Neural cell (in vitro differentiated cells): Measurements from ENCODE around the gene RPUSD1. TPM values are rescaled to one million over a fixed set of nuclear protein-coding genes. Genes with fewer than 3 reads are reported as not detected.
"Not testable (repeated sequence)": the region's sequence is repeated elsewhere in the genome, so short reads cannot be mapped to it uniquely, and the experiment has no call there.

Experiments used
- H2AFZ ChIP-seq: fragments of 200-600, 300-800 bp; sonication (generic), shearing (Covaris generic); 2 replicates; pipeline ENCODE4 v1.6.0; 2014; ENCODE audit warnings: low read depth, mild to moderate bottlenecking, antibody characterized with exemption, low read length, moderate library complexity
- H3F3A ChIP-seq: fragments of 200-600 bp; shearing (Covaris generic); 2 replicates; pipeline ENCODE4 v1.6.1; 2016; ENCODE audit warnings: mild to moderate bottlenecking, moderate library complexity, mixed read lengths, antibody characterized with exemption, low read length; ENCODE audit not compliant: insufficient read depth, poor library complexity, severe bottlenecking
- H3K27ac ChIP-seq: fragments of 200-600, 300-800 bp; sonication (generic), shearing (Covaris generic); 2 replicates; pipeline ENCODE4 v1.5.1; 2014; ENCODE audit warnings: mild to moderate bottlenecking, low read length, moderate library complexity
- H3K27me3 ChIP-seq: fragments of 300-800, 200-600 bp; sonication (generic), shearing (Covaris generic); 2 replicates; pipeline ENCODE4 v1.6.0; 2014; ENCODE audit warnings: mild to moderate bottlenecking, low read depth, low read length, moderate library complexity; ENCODE audit not compliant: insufficient read depth
- H3K36me3 ChIP-seq: fragments of 300-800, 200-600 bp; sonication (generic), shearing (Covaris generic); 2 replicates; pipeline ENCODE4 v1.5.1; 2014; ENCODE audit warnings: mild to moderate bottlenecking, antibody characterized with exemption, low read length, moderate library complexity; ENCODE audit not compliant: insufficient read depth
- H3K4me2 ChIP-seq: fragments of 300-800, 200-600 bp; sonication (generic), shearing (Covaris generic); 2 replicates; pipeline ENCODE4 v1.6.0; 2014; ENCODE audit warnings: mild to moderate bottlenecking, low read length
- H3K4me3 ChIP-seq: fragments of 300-800, 200-600 bp; sonication (generic), shearing (Covaris generic); 2 replicates; pipeline ENCODE4 v1.5.1; 2014; ENCODE audit warnings: mild to moderate bottlenecking, low read length, moderate library complexity
- H3K79me2 ChIP-seq: fragments of 200-600 bp; shearing (Covaris generic); replicated peaks from 2 replicates; pipeline ENCODE4 v1.6.0; 2014; ENCODE audit warnings: mild to moderate bottlenecking, low read length, moderate library complexity; ENCODE audit not compliant: insufficient read depth
- H3K9ac ChIP-seq: fragments of 300-800, 200-600 bp; sonication (generic), shearing (Covaris generic); 2 replicates; pipeline ENCODE4 v1.6.1; 2016; ENCODE audit warnings: mild to moderate bottlenecking, low read length, mixed read lengths
- H3K9me2 ChIP-seq: fragments of 200-600 bp; shearing (Covaris generic); 2 replicates; pipeline ENCODE4 v1.6.1; 2016; ENCODE audit warnings: mild to moderate bottlenecking, low read length, mixed read lengths; ENCODE audit not compliant: insufficient read depth
- H3K9me3 ChIP-seq: fragments of 200-600, 300-800 bp; sonication (generic), shearing (Covaris generic); 2 replicates; pipeline ENCODE4 v1.6.1; 2016; ENCODE audit warnings: mild to moderate bottlenecking, mixed run types, low read length, moderate library complexity, mixed read lengths
- H4K20me1 ChIP-seq: fragments of 200-600 bp; shearing (Covaris generic); 2 replicates; pipeline ENCODE4 v1.6.1; 2016; ENCODE audit warnings: mild to moderate bottlenecking, mixed run types; ENCODE audit not compliant: insufficient read depth
- EZH2 ChIP-seq: fragments of 200-600, 300-800 bp; shearing (Covaris generic), sonication (generic); IDR thresholded peaks from 2 replicates; pipeline ENCODE4 v1.6.1; 2014; ENCODE audit warnings: antibody characterized with exemption, low read length, borderline replicate concordance, mild to moderate bottlenecking; ENCODE audit not compliant: insufficient read depth, poor library complexity, severe bottlenecking
- MXI1 ChIP-seq: fragments of 450-650 bp; conservative IDR thresholded peaks from 2 replicates; pipeline ENCODE4 v1.6.1; 2014; ENCODE audit warnings: antibody characterized with exemption, mild to moderate bottlenecking; ENCODE audit not compliant: poor library complexity, severe bottlenecking
- RAD21 ChIP-seq: fragments of 450-650 bp; conservative IDR thresholded peaks from 2 replicates; pipeline ENCODE4 v1.6.1; 2014; ENCODE audit warnings: antibody characterized with exemption, mild to moderate bottlenecking, moderate library complexity
- REST ChIP-seq: IDR thresholded peaks from 2 replicates; pipeline ENCODE4 v1.6.1; 2012; ENCODE audit warnings: borderline replicate concordance
- SMC3 ChIP-seq: fragments of 450-650 bp; conservative IDR thresholded peaks from 2 replicates; pipeline ENCODE4 v1.6.1; 2014; ENCODE audit warnings: antibody characterized with exemption, mild to moderate bottlenecking, moderate library complexity; ENCODE audit not compliant: poor library complexity
- polyA plus RNA-seq: library from polyadenylated mRNA; depleted of rRNA; stranded (reverse); fragments of >200 nt; gene quantifications from 2 replicates; pipeline ENCODE4 v1.2.3, GENCODE V29; 2014

RPUSD1 gene
- polyA plus RNA-seq, 1 donor from 2014 or later = 42.4 TPM

- Histone ChIP-seq H3K9me3 (peaks cover 4% of the 10 kb centered on the region), H3K9ac (no peak overlapping the region), H3F3A (no peaks in the 10 kb centered on the region), H3K27ac (no peak overlapping the region), H3K4me3 (no peak overlapping the region), H3K36me3 (no peaks in the 10 kb centered on the region), H3K9me2 (no peaks in the 10 kb centered on the region), H3K79me2 (no peaks in the 10 kb centered on the region), H3K27me3 (no peaks in the 10 kb centered on the region), H3K4me2 (no peak overlapping the region), H4K20me1 (no peaks in the 10 kb centered on the region), H2AFZ (no peak overlapping the region)
- TF ChIP-seq EZH2 = no peak
Observed at GRCh38 chr16:756428-756827, 31.8 kb downstream of the RPUSD1 start.

DNA sequence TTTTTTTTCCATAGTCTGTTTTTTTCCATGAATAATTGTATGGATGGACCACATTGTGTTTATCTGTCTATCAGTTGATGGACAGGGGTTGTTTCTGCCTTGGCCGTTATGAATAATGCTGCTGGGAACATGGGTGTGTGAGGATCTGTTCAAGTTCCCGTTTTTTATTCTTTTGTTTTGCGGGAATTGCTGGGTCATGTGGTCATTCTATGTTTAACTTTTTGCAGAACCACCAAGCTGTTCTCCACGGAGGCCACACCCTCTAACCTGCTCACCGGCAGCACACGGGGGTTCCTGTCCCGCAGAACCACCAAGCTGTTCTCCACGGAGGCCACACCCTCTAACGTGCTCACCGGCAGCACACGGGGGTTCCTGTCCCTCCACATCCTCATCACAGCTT lies 33.5 kb downstream of the RPUSD1 start:
- no peak for TF ChIP-seq SMC3
- TF ChIP-seq MXI1 = no peak
- TF ChIP-seq RAD21 = no peak
- Histone ChIP-seq H3K79me2 (no peaks in the 10 kb centered on the region), H2AFZ (no peak overlapping the region), H3F3A (no peaks in the 10 kb centered on the region), H3K9me2 (no peaks in the 10 kb centered on the region), H3K4me3 (no peak overlapping the region), H4K20me1 (no peaks in the 10 kb centered on the region), H3K9ac (no peak overlapping the region), H3K27ac (no peak overlapping the region), H3K36me3 (no peaks in the 10 kb centered on the region), H3K9me3 (peaks cover 4% of the 10 kb centered on the region), H3K27me3 (no peaks in the 10 kb centered on the region), H3K4me2 (no peak overlapping the region)

DNA sequence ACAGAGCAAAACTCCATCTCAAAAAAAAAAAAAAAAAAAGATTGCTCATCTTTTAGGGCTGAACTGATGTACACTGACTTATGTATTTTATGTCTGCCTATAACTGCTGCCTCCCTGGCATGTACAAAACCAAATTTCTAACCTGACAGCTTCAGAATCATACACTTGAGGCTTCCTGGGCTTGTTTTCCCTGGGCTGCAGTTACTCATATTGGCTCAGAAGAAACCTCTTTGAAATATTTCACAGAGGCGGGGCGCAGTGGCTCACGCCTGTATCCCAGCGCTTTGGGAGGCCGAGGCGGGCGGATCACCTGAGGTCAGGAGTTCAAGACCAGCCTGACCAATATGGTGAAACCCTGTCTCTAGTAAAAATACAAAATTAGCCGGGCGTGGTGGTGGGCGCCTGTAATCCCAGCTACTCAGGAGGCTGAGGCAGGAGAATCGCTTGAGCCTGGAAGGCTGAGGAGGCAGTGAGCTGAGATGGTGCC lies 34.0 kb downstream of the RPUSD1 start:
- H4K20me1 ChIP-seq, H3K27ac ChIP-seq, H3K36me3 ChIP-seq, H3K4me2 ChIP-seq, H3K4me3 ChIP-seq, H3F3A ChIP-seq, H2AFZ ChIP-seq, H3K79me2 ChIP-seq, H3K9me3 ChIP-seq, H3K9ac ChIP-seq, H3K27me3 ChIP-seq, H3K9me2 ChIP-seq: not testable (repeated sequence)

GRCh38 chr16:752007-752312 lies 36.2 kb downstream of the RPUSD1 start:
- H4K20me1 ChIP-seq = no peaks in the 10 kb centered on the region
- no peaks in the 10 kb centered on the region for H3K9me2 ChIP-seq
- H3F3A ChIP-seq = no peaks in the 10 kb centered on the region
- no peak overlapping the region for H3K4me3 ChIP-seq
- no peak overlapping the region for H3K4me2 ChIP-seq
- no peak overlapping the region for H3K27ac ChIP-seq
- H3K9me3 ChIP-seq = peaks cover 4% of the 10 kb centered on the region
- peak overlapping the region; percentile 29 for H3K9ac ChIP-seq
- TF ChIP-seq MXI1 = no peak
- no peak for TF ChIP-seq SMC3
- no peak for TF ChIP-seq REST
- H3K27me3 ChIP-seq = no peaks in the 10 kb centered on the region
- H2AFZ ChIP-seq = no peak overlapping the region
- H3K36me3 ChIP-seq = no peaks in the 10 kb centered on the region
- no peaks in the 10 kb centered on the region for H3K79me2 ChIP-seq
